HEK293 (cell line): ENCODE measurements around the gene FSTL4.

Source experiments
- CTCF ChIP-seq: fragments of 450-650 bp; formaldehyde crosslinking; IDR thresholded peaks from 2 replicates; pipeline ENCODE4 v1.5.1; 2016; ENCODE audit warnings: missing biosample characterization, missing genetic modification characterization
- ZNF138 ChIP-seq: fragments of 450-650 bp; formaldehyde crosslinking; IDR thresholded peaks from 2 replicates; pipeline ENCODE4 v1.5.1; 2016; ENCODE audit warnings: missing biosample characterization, missing genetic modification characterization, borderline replicate concordance
- ZNF223 ChIP-seq: fragments of 450-650 bp; formaldehyde crosslinking; IDR thresholded peaks from 2 replicates; pipeline ENCODE4 v1.5.1; 2016; ENCODE audit warnings: missing biosample characterization, missing genetic modification characterization
- ZNF664 ChIP-seq: fragments of 450-650 bp; formaldehyde crosslinking; IDR thresholded peaks from 2 replicates; pipeline ENCODE4 v1.5.1; 2016; ENCODE audit warnings: missing biosample characterization, missing genetic modification characterization
- ZNF704 ChIP-seq: fragments of 450-650 bp; formaldehyde crosslinking; IDR thresholded peaks from 2 replicates; pipeline ENCODE4 v1.5.1; 2016; ENCODE audit warnings: missing biosample characterization, missing genetic modification characterization
- ZNF776 ChIP-seq: fragments of 450-650 bp; formaldehyde crosslinking; IDR thresholded peaks from 2 replicates; pipeline ENCODE4 v1.5.0; 2017; ENCODE audit warnings: missing biosample characterization, missing genetic modification characterization, borderline replicate concordance
- TF ChIP-seq, protein P1 (sequence below): fragments of 450-650 bp; formaldehyde crosslinking; IDR thresholded peaks from 2 replicates; pipeline ENCODE4 v1.5.0; 2017; ENCODE audit warnings: missing biosample characterization, missing genetic modification characterization, borderline replicate concordance

DNA sequence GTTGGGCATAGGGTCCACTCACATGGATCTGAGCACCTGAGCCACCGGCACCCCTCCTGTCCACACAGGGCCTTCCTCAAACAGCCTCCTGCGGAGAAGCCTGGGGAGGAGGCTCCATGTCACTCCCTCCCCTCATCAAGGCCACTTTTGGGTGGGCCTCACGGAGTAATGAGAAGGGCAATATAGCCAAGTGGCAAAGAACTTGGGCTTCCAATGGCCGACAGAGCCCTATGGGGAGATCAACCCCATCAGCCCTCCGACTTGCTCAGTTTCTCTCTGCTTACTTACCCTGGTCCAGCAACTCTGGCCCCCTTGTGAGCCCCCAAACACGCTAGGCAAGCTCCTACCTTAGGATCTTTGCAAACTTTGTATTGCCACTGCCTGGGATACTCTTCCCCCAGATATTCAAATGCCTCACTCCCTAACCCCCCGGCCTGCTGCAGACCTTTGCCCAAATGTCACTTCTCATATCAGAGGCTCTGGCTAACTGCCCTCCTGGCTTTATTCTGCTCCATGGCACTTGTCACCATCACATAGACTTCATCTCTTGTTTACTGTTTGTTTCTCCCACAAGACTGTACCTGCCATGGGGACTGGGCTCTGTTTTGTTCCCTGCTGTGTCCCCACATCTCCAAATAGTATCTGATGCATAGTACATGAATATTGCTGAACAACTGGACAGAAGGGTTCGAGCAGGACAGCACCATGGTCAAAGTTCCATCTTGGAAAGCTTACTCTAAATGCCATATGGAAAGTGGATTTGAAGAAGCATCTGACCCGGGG lies 220.8 kb downstream of the FSTL4 start:
- TF ChIP-seq CTCF (tag by site-specific recombination), result no peak
- TF ChIP-seq ZNF223 (tag by site-specific recombination), result no peak
- no peak for TF ChIP-seq ZNF664 (tag by site-specific recombination)
- TF ChIP-seq ZNF776 (tag by site-specific recombination), result no peak
- TF ChIP-seq, protein P1, sequence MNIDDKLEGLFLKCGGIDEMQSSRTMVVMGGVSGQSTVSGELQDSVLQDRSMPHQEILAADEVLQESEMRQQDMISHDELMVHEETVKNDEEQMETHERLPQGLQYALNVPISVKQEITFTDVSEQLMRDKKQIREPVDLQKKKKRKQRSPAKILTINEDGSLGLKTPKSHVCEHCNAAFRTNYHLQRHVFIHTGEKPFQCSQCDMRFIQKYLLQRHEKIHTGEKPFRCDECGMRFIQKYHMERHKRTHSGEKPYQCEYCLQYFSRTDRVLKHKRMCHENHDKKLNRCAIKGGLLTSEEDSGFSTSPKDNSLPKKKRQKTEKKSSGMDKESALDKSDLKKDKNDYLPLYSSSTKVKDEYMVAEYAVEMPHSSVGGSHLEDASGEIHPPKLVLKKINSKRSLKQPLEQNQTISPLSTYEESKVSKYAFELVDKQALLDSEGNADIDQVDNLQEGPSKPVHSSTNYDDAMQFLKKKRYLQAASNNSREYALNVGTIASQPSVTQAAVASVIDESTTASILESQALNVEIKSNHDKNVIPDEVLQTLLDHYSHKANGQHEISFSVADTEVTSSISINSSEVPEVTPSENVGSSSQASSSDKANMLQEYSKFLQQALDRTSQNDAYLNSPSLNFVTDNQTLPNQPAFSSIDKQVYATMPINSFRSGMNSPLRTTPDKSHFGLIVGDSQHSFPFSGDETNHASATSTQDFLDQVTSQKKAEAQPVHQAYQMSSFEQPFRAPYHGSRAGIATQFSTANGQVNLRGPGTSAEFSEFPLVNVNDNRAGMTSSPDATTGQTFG (tag by site-specific recombination), result no peak
- no peak for TF ChIP-seq ZNF704 (tag by site-specific recombination)
- TF ChIP-seq ZNF138 (tag by site-specific recombination), result no peak
